Skin epidermis (tissue), 12 donors: ENCODE measurements around the gene KIAA1671.

Experiments
- H3K27ac ChIP-seq, 21 experiments: fragments of 200-600 bp; sonication (generic) in 11 of 21; one replicate each; pipeline ENCODE4 v1.5.0; 2020; ENCODE audit warnings: mild to moderate bottlenecking in 3 of 21, inconsistent platforms in 2 of 21, moderate library complexity in 2 of 21
- H3K4me3 ChIP-seq, 7 experiments: fragments of 200-600 bp; sonication (generic) in 2 of 7; one replicate each; pipeline ENCODE4 v1.5.0; 2020; ENCODE audit warnings: inconsistent platforms in 2 of 7, mild to moderate bottlenecking in 2 of 7, moderate library complexity in 1 of 7

The KIAA1671 gene

GRCh38 chr22:24976442-24977218, 24.1 kb downstream of the KIAA1671 start:
- no peak overlapping the region for H3K4me3 ChIP-seq
- H3K27ac ChIP-seq: peak overlapping the region; percentile 48 to 97 (median 84)

GRCh38 chr22:24977370-24978221, 25.1 kb downstream of the KIAA1671 start:
- no peak overlapping the region for H3K4me3 ChIP-seq
- peak overlapping the region; percentile 48 to 97 (median 84) for H3K27ac ChIP-seq

GRCh38 chr22:24978308-24978707, 25.8 kb downstream of the KIAA1671 start:
- H3K27ac ChIP-seq: peak overlapping the region in 19 of 21 experiments; percentile 56 to 97 (median 87)
- no peak overlapping the region for H3K4me3 ChIP-seq

GRCh38 chr22:24981066-24981465, 28.6 kb downstream of the KIAA1671 start:
- no peak overlapping the region for H3K4me3 ChIP-seq
- H3K27ac ChIP-seq: peak overlapping the region in 8 of 21 experiments; percentile 0 to 39 (median 18)

- Histone ChIP-seq H3K27ac (peak overlapping the region in 6 of 21 experiments; percentile 0 to 39 (median 18)), H3K4me3 (no peak overlapping the region)
These were observed 29.1 kb downstream of the KIAA1671 start for GRCh38 chr22:24981656-24982055.

GRCh38 chr22:24982301-24983056, 30.0 kb downstream of the KIAA1671 start:
- Histone ChIP-seq H3K4me3 (no peak overlapping the region), H3K27ac (peak overlapping the region in 10 of 21 experiments; percentile 5 to 65 (median 48))

- H3K27ac ChIP-seq: peak overlapping the region in 10 of 21 experiments; percentile 5 to 65 (median 48)
- H3K4me3 ChIP-seq: no peak overlapping the region
These were observed 30.6 kb downstream of the KIAA1671 start for GRCh38 chr22:24983151-24983550.

GRCh38 chr22:24984122-24984521, 31.6 kb downstream of the KIAA1671 start:
- no peak overlapping the region for H3K27ac ChIP-seq

GRCh38 chr22:24985826-24986214, 33.3 kb downstream of the KIAA1671 start:
- Histone ChIP-seq H3K27ac (peak overlapping the region in 12 of 21 experiments; percentile 16 to 76 (median 53)), H3K4me3 (no peak overlapping the region)

More at GRCh38 chr22:24984122-24984521, 31.6 kb downstream of the KIAA1671 start:
- no peak overlapping the region for H3K4me3 ChIP-seq

- Histone ChIP-seq H3K27ac (no peak overlapping the region), H3K4me3 (no peak overlapping the region)
These were observed 34.3 kb downstream of the KIAA1671 start for GRCh38 chr22:24986816-24987215.

GRCh38 chr22:24989135-24989534, 36.6 kb downstream of the KIAA1671 start:
- H3K27ac ChIP-seq: peak overlapping the region in 8 of 21 experiments; percentile 37 to 86 (median 74)

GRCh38 chr22:24989541-24989951, 37.0 kb downstream of the KIAA1671 start:
- Histone ChIP-seq H3K4me3 (no peak overlapping the region), H3K27ac (peak overlapping the region in 8 of 21 experiments; percentile 37 to 86 (median 74))

More at GRCh38 chr22:24989135-24989534, 36.6 kb downstream of the KIAA1671 start:
- H3K4me3 ChIP-seq: no peak overlapping the region

- no peak overlapping the region for H3K4me3 ChIP-seq
- H3K27ac ChIP-seq: peak overlapping the region in 15 of 21 experiments; percentile 3 to 86 (median 77)
These were observed 37.9 kb downstream of the KIAA1671 start for GRCh38 chr22:24990344-24990905.

- H3K27ac ChIP-seq: peak overlapping the region in 13 of 21 experiments; percentile 12 to 82 (median 61)
These were observed 40.4 kb downstream of the KIAA1671 start for GRCh38 chr22:24992946-24993345.

GRCh38 chr22:24994070-24994763, 41.7 kb downstream of the KIAA1671 start:
- Histone ChIP-seq H3K4me3 (no peak overlapping the region), H3K27ac (peak overlapping the region in 15 of 21 experiments; percentile 47 to 82 (median 61))

More at GRCh38 chr22:24992946-24993345, 40.4 kb downstream of the KIAA1671 start:
- H3K4me3 ChIP-seq: no peak overlapping the region

- Histone ChIP-seq H3K4me3 (no peak overlapping the region), H3K27ac (peak overlapping the region in 5 of 21 experiments; percentile 9 to 82 (median 55))
These were observed 43.2 kb downstream of the KIAA1671 start for GRCh38 chr22:24995649-24996180.

- Histone ChIP-seq H3K4me3 (no peak overlapping the region), H3K27ac (peak overlapping the region in 5 of 21 experiments; percentile 9 to 82 (median 55))
These were observed 44.0 kb downstream of the KIAA1671 start for GRCh38 chr22:24996420-24996952.

GRCh38 chr22:24997023-24997422, 44.5 kb downstream of the KIAA1671 start:
- Histone ChIP-seq H3K27ac (peak overlapping the region in 3 of 21 experiments; percentile 9 to 49 (median 18)), H3K4me3 (no peak overlapping the region)
